ENCODE data around the gene ROS1.
"Not testable (repeated sequence)": the region's sequence is repeated elsewhere in the genome, so short reads cannot be mapped to it uniquely, and the experiment has no call there.

The ROS1 gene

GRCh38 chr6:117469356-117469755, 43.6 kb upstream of the ROS1 start:
- H3K23ac ChIP-seq (ENCODE audit: low read length in 2 of 2) = no peak overlapping the region
- H2BK12ac ChIP-seq (ENCODE audit: low read length in 2 of 2) = no peak overlapping the region
- H2AK5ac ChIP-seq (ENCODE audit: low read length, severe bottlenecking) = no peak overlapping the region
- H3K36me3 ChIP-seq (ENCODE audit: control insufficient read depth in 1 of 2, insufficient read depth in 2 of 2, low read depth in 1 of 2, low read length in 2 of 2) = no peaks in the 10 kb centered on the region
- H2BK5ac ChIP-seq (ENCODE audit: low read depth, low read length, poor library complexity, severe bottlenecking) = no peak overlapping the region
- H2BK15ac ChIP-seq (ENCODE audit: low read depth, poor library complexity, severe bottlenecking) = no peak overlapping the region
- H3K4me3 ChIP-seq (ENCODE audit: insufficient read depth in 1 of 2, low read depth in 1 of 2, low read length in 2 of 2) = no peak overlapping the region
- DNase-seq = no peak
- 88% methylated on average over 4 of the region's 4 CpGs for WGBS
- no peak overlapping the region for H3K18ac ChIP-seq (ENCODE audit: low read depth in 1 of 2, low read length in 2 of 2)
- no peak overlapping the region for H3K4me2 ChIP-seq (ENCODE audit: low read length, poor library complexity, severe bottlenecking)
- H2AFZ ChIP-seq (ENCODE audit: low read depth, low read length) = no peak overlapping the region
- H2BK120ac ChIP-seq (ENCODE audit: low read depth, low read length) = no peak overlapping the region
- no peak overlapping the region for H3K4ac ChIP-seq (ENCODE audit: low read depth in 1 of 2, low read length in 2 of 2)
- no peak overlapping the region for H4K8ac ChIP-seq (ENCODE audit: low read length)
- no peaks in the 10 kb centered on the region for H3K79me1 ChIP-seq (replicated peaks; ENCODE audit: low read length, poor library complexity, severe bottlenecking)
- no peak overlapping the region for H4K91ac ChIP-seq (ENCODE audit: low read length)
- no peaks in the 10 kb centered on the region for H3K4me1 ChIP-seq (ENCODE audit: control insufficient read depth, insufficient read depth, low read depth, low read length)
- H3K14ac ChIP-seq (ENCODE audit: low read length in 2 of 2) = no peak overlapping the region
- peaks cover 0 to 15% of the 10 kb centered on the region in 2 experiments for H3K27me3 ChIP-seq (ENCODE audit: control insufficient read depth in 1 of 2, insufficient read depth in 1 of 2, low read length in 2 of 2)
- no peak overlapping the region for H3K27ac ChIP-seq (ENCODE audit: low read length, poor library complexity, severe bottlenecking)
- no peak overlapping the region for H3K9ac ChIP-seq (ENCODE audit: low read length)
- no peaks in the 10 kb centered on the region for H3K9me3 ChIP-seq (ENCODE audit: control insufficient read depth, low read length)

- not testable (repeated sequence) for H3K79me1 ChIP-seq (replicated peaks; ENCODE audit: low read length, poor library complexity, severe bottlenecking); H3K18ac ChIP-seq (ENCODE audit: low read depth in 1 of 2, low read length in 2 of 2); H3K36me3 ChIP-seq (ENCODE audit: control insufficient read depth in 1 of 2, insufficient read depth in 2 of 2, low read depth in 1 of 2, low read length in 2 of 2); H3K4me1 ChIP-seq (ENCODE audit: control insufficient read depth, insufficient read depth, low read depth, low read length); H3K27ac ChIP-seq (ENCODE audit: low read length, poor library complexity, severe bottlenecking); H4K8ac ChIP-seq (ENCODE audit: low read length); H3K9me3 ChIP-seq (ENCODE audit: control insufficient read depth, low read length); H3K23ac ChIP-seq (ENCODE audit: low read length in 2 of 2); H2BK120ac ChIP-seq (ENCODE audit: low read depth, low read length); H2AK5ac ChIP-seq (ENCODE audit: low read length, severe bottlenecking); H2AFZ ChIP-seq (ENCODE audit: low read depth, low read length); H3K4me2 ChIP-seq (ENCODE audit: low read length, poor library complexity, severe bottlenecking); H3K4ac ChIP-seq (ENCODE audit: low read depth in 1 of 2, low read length in 2 of 2); H2BK12ac ChIP-seq (ENCODE audit: low read length in 2 of 2); H2BK15ac ChIP-seq (ENCODE audit: low read depth, poor library complexity, severe bottlenecking); H3K9ac ChIP-seq (ENCODE audit: low read length); H2BK5ac ChIP-seq (ENCODE audit: low read depth, low read length, poor library complexity, severe bottlenecking); H3K4me3 ChIP-seq (ENCODE audit: insufficient read depth in 1 of 2, low read depth in 1 of 2, low read length in 2 of 2); H4K91ac ChIP-seq (ENCODE audit: low read length); H3K14ac ChIP-seq (ENCODE audit: low read length in 2 of 2); DNase-seq
- WGBS = 93% methylated on average over 1 of the region's 4 CpGs
- H3K27me3 ChIP-seq (ENCODE audit: control insufficient read depth in 1 of 2, insufficient read depth in 1 of 2, low read length in 2 of 2) = peaks cover 0 to 15% of the 10 kb centered on the region in 2 experiments
Measured at GRCh38 chr6:117468527-117468926, 42.8 kb upstream of the ROS1 start.

GRCh38 chr6:117467876-117468275, 42.1 kb upstream of the ROS1 start:
- Histone ChIP-seq H2AK5ac (ENCODE audit: low read length, severe bottlenecking) (no peak overlapping the region), H3K79me1 (replicated peaks; ENCODE audit: low read length, poor library complexity, severe bottlenecking) (no peaks in the 10 kb centered on the region), H3K9me3 (ENCODE audit: control insufficient read depth, low read length) (no peaks in the 10 kb centered on the region), H3K18ac (ENCODE audit: low read depth in 1 of 2, low read length in 2 of 2) (no peak overlapping the region), H2BK12ac (ENCODE audit: low read length in 2 of 2) (no peak overlapping the region), H3K4ac (ENCODE audit: low read depth in 1 of 2, low read length in 2 of 2) (no peak overlapping the region), H3K4me2 (ENCODE audit: low read length, poor library complexity, severe bottlenecking) (no peak overlapping the region), H2BK120ac (ENCODE audit: low read depth, low read length) (no peak overlapping the region), H4K91ac (ENCODE audit: low read length) (no peak overlapping the region), H3K23ac (ENCODE audit: low read length in 2 of 2) (no peak overlapping the region), H3K36me3 (ENCODE audit: control insufficient read depth in 1 of 2, insufficient read depth in 2 of 2, low read depth in 1 of 2, low read length in 2 of 2) (no peaks in the 10 kb centered on the region), H2AFZ (ENCODE audit: low read depth, low read length) (no peak overlapping the region), H2BK15ac (ENCODE audit: low read depth, poor library complexity, severe bottlenecking) (no peak overlapping the region), H3K27ac (ENCODE audit: low read length, poor library complexity, severe bottlenecking) (no peak overlapping the region), H3K4me3 (ENCODE audit: insufficient read depth in 1 of 2, low read depth in 1 of 2, low read length in 2 of 2) (no peak overlapping the region), H3K4me1 (ENCODE audit: control insufficient read depth, insufficient read depth, low read depth, low read length) (peaks cover 2% of the 10 kb centered on the region), H3K27me3 (ENCODE audit: control insufficient read depth in 1 of 2, insufficient read depth in 1 of 2, low read length in 2 of 2) (peaks cover 0 to 15% of the 10 kb centered on the region in 2 experiments), H3K14ac (ENCODE audit: low read length in 2 of 2) (no peak overlapping the region), H2BK5ac (ENCODE audit: low read depth, low read length, poor library complexity, severe bottlenecking) (no peak overlapping the region), H3K9ac (ENCODE audit: low read length) (no peak overlapping the region), H4K8ac (ENCODE audit: low read length) (no peak overlapping the region)
- WGBS = 96% methylated on average over 3 of the region's 4 CpGs
- no peak for DNase-seq

DNA sequence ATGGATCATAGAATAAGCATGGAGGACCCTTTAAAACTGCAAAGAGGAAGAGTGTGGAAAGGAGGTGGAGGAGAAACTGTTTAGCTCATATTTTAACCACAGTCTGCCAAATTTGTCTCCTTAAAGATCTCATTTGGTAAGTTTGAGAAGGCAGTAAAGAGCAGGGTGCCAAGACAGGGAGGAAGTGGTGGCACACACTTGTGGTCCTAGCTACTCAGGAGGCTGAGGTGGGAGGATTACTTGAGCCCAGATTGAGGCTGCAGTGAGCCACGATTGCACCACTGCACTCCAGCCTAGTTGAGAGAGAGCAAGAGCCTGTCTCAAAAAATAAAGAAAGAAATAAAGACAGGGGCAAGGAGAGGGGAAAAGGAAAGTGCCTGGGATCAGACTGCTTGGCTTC, 39.9 kb upstream of the ROS1 start:
- Histone ChIP-seq H3K4me2 (ENCODE audit: low read length, poor library complexity, severe bottlenecking) (no peak overlapping the region), H4K91ac (ENCODE audit: low read length) (no peak overlapping the region), H3K4me3 (ENCODE audit: insufficient read depth in 1 of 2, low read depth in 1 of 2, low read length in 2 of 2) (no peak overlapping the region), H3K27ac (ENCODE audit: low read length, poor library complexity, severe bottlenecking) (no peak overlapping the region), H3K27me3 (ENCODE audit: control insufficient read depth in 1 of 2, insufficient read depth in 1 of 2, low read length in 2 of 2) (peaks cover 0 to 12% of the 10 kb centered on the region in 2 experiments), H2AK5ac (ENCODE audit: low read length, severe bottlenecking) (no peak overlapping the region), H3K9ac (ENCODE audit: low read length) (no peak overlapping the region), H3K4ac (ENCODE audit: low read depth in 1 of 2, low read length in 2 of 2) (no peak overlapping the region), H3K23ac (ENCODE audit: low read length in 2 of 2) (no peak overlapping the region), H3K9me3 (ENCODE audit: control insufficient read depth, low read length) (no peaks in the 10 kb centered on the region), H3K79me1 (replicated peaks; ENCODE audit: low read length, poor library complexity, severe bottlenecking) (no peaks in the 10 kb centered on the region), H3K18ac (ENCODE audit: low read depth in 1 of 2, low read length in 2 of 2) (no peak overlapping the region), H3K14ac (ENCODE audit: low read length in 2 of 2) (no peak overlapping the region), H3K4me1 (ENCODE audit: control insufficient read depth, insufficient read depth, low read depth, low read length) (peaks cover 2% of the 10 kb centered on the region), H3K36me3 (ENCODE audit: control insufficient read depth in 1 of 2, insufficient read depth in 2 of 2, low read depth in 1 of 2, low read length in 2 of 2) (no peaks in the 10 kb centered on the region), H2BK15ac (ENCODE audit: low read depth, poor library complexity, severe bottlenecking) (no peak overlapping the region), H2BK5ac (ENCODE audit: low read depth, low read length, poor library complexity, severe bottlenecking) (no peak overlapping the region), H2BK120ac (ENCODE audit: low read depth, low read length) (no peak overlapping the region), H2AFZ (ENCODE audit: low read depth, low read length) (no peak overlapping the region), H4K8ac (ENCODE audit: low read length) (no peak overlapping the region), H2BK12ac (ENCODE audit: low read length in 2 of 2) (no peak overlapping the region)
- 87% methylated on average over 1 of the region's 1 CpG for WGBS
- DNase-seq = no peak
